Cardiac muscle cell (in vitro differentiated cells and primary cell): ENCODE measurements around the gene CLCA2. TPM values are rescaled to one million over a fixed set of nuclear protein-coding genes. Genes with fewer than 3 reads are reported as not detected.

Experiments used
- DNase-seq, 2 donors: peaks; one replicate each; pipeline versions ENCODE4 v3.0.0 to v3.0.0-alpha.2; 2010 to 2017; ENCODE audit warnings: low read depth in 1 of 2, low spot score in 1 of 2
- H3K27ac ChIP-seq: fragments of 200-600 bp; sonication (generic); 2 replicates; pipeline ENCODE4 v1.5.1; 2016
- H3K27me3 ChIP-seq: fragments of 200-600 bp; sonication (generic); 2 replicates; pipeline ENCODE4 v1.6.0; 2016; ENCODE audit warnings: control low read depth
- H3K36me3 ChIP-seq: fragments of 200-600 bp; sonication (generic); 2 replicates; pipeline ENCODE4 v1.5.1; 2016; ENCODE audit warnings: control low read depth
- H3K4me1 ChIP-seq: fragments of 200-600 bp; sonication (generic); 2 replicates; pipeline ENCODE4 v1.8.1; 2017; ENCODE audit warnings: low read depth, mild to moderate bottlenecking, mixed run types
- H3K4me3 ChIP-seq: fragments of 200-600 bp; sonication (generic); 2 replicates; pipeline ENCODE4 v1.5.1; 2016; ENCODE audit warnings: mild to moderate bottlenecking
- H3K9me3 ChIP-seq: fragments of 200-600 bp; sonication (generic); 2 replicates; pipeline ENCODE4 v1.5.1; 2017; ENCODE audit warnings: low read depth, mild to moderate bottlenecking, control low read depth
- CTCF ChIP-seq: IDR thresholded peaks from 2 replicates; pipeline ENCODE4 v1.5.1; 2012; ENCODE audit warnings: low read depth, mild to moderate bottlenecking, low read length
- polyA plus RNA-seq: library from polyadenylated mRNA; unstranded; fragments of >200 nt; fragmentation: Nextera tagmentation; extraction: Ambion mirVana; gene quantifications from 2 replicates; pipeline ENCODE4 v1.2.1, GENCODE V29; 2016
- total RNA-seq: library from RNA; depleted of rRNA; stranded (reverse); fragments of >200 nt; gene quantifications from 2 replicates; pipeline ENCODE4 v1.2.3, GENCODE V29; 2016

The CLCA2 gene
- total and polyA plus RNA-seq, 2 experiments from 2014 or later, result not detected

- TF ChIP-seq CTCF, result no peak
- no peaks in the 10 kb centered on the region for H3K27me3 ChIP-seq
- H3K27ac ChIP-seq, result no peak overlapping the region
- H3K4me3 ChIP-seq, result no peak overlapping the region
- no peaks in the 10 kb centered on the region for H3K9me3 ChIP-seq
- no peak for DNase-seq
- no peaks in the 10 kb centered on the region for H3K36me3 ChIP-seq
- no peaks in the 10 kb centered on the region for H3K4me1 ChIP-seq
Measured at GRCh38 chr1:86450847-86451246, 26.9 kb downstream of the CLCA2 start.

GRCh38 chr1:86453664-86454063, 29.7 kb downstream of the CLCA2 start:
- H3K9me3 ChIP-seq, result no peaks in the 10 kb centered on the region
- no peaks in the 10 kb centered on the region for H3K27me3 ChIP-seq
- no peak overlapping the region for H3K4me3 ChIP-seq
- H3K36me3 ChIP-seq, result no peaks in the 10 kb centered on the region
- TF ChIP-seq CTCF, result no peak
- DNase-seq, result no peak
- no peak overlapping the region for H3K27ac ChIP-seq
- H3K4me1 ChIP-seq, result no peaks in the 10 kb centered on the region

- DNase-seq, result peak in 1 of 2 donors; percentile 56
- Histone ChIP-seq H3K4me1 (no peaks in the 10 kb centered on the region), H3K27me3 (no peaks in the 10 kb centered on the region), H3K27ac (no peak overlapping the region), H3K36me3 (no peaks in the 10 kb centered on the region), H3K9me3 (no peaks in the 10 kb centered on the region), H3K4me3 (no peak overlapping the region)
- TF ChIP-seq CTCF, result no peak
Measured at GRCh38 chr1:86455073-86455472, 31.1 kb downstream of the CLCA2 start.

- Histone ChIP-seq H3K4me1 (peaks cover 6% of the 10 kb centered on the region), H3K4me3 (no peak overlapping the region), H3K9me3 (no peaks in the 10 kb centered on the region), H3K27me3 (no peaks in the 10 kb centered on the region), H3K36me3 (no peaks in the 10 kb centered on the region), H3K27ac (no peak overlapping the region)
- no peak for DNase-seq
- TF ChIP-seq CTCF, result no peak
Measured at GRCh38 chr1:86460998-86461397, 37.0 kb downstream of the CLCA2 start.

- H3K9me3 ChIP-seq, result no peaks in the 10 kb centered on the region
- TF ChIP-seq CTCF, result no peak
- DNase-seq, result no peak
Measured at GRCh38 chr1:86461482-86461881, 37.5 kb downstream of the CLCA2 start.

GRCh38 chr1:86464819-86465218, 40.8 kb downstream of the CLCA2 start:
- Histone ChIP-seq H3K27me3 (no peaks in the 10 kb centered on the region), H3K36me3 (no peaks in the 10 kb centered on the region), H3K9me3 (no peaks in the 10 kb centered on the region), H3K4me1 (peaks cover 6% of the 10 kb centered on the region), H3K4me3 (no peak overlapping the region), H3K27ac (no peak overlapping the region)
- no peak for DNase-seq
- no peak for TF ChIP-seq CTCF

More at GRCh38 chr1:86461482-86461881, 37.5 kb downstream of the CLCA2 start:
- Histone ChIP-seq H3K27ac (no peak overlapping the region), H3K36me3 (no peaks in the 10 kb centered on the region), H3K27me3 (no peaks in the 10 kb centered on the region), H3K4me1 (peaks cover 6% of the 10 kb centered on the region), H3K4me3 (no peak overlapping the region)
